HG02973 (cell line): ENCODE measurements around the gene CDK18.

Source experiments
- ATAC-seq: cut with Tn5 transposase; IDR thresholded peaks from one replicate; pipeline ENCODE4 v1.9.1; 2021; ENCODE audit warnings: moderate library complexity; ENCODE audit not compliant: unreplicated experiment

Gene CDK18

DNA sequence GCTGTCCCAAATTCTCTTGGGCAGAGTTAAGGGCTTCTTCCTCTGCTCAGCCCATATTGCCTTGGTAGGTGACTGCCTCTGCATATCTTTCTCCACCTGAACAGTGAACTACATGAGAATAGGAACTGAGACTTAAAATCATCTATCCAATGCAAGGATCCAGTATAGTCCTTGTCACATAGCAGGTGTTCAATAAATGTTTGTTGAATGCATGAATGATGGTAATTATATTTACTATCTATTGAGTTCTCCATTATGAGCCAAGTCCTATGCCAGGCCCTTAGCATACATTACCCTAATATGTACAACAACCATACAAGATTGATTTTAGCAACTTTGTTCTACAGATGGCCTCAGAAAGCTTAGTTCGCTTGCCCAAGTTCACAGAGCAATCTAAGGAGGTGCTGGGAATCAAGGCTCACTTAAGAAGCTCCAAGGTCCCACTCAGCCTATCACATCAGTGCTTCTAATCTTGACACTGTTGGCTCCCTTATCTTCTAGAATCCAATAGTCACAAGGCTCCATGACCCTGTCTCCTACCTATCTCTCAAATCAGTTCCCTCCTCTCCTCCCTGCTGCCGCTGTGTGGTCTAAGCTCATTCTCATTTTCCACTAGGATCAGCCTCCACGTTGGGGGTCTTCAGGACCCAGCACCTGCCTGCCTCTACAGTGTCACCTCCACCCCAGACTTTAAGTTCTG, 2.2 kb upstream of the CDK18 start:
- no peak for ATAC-seq

DNA sequence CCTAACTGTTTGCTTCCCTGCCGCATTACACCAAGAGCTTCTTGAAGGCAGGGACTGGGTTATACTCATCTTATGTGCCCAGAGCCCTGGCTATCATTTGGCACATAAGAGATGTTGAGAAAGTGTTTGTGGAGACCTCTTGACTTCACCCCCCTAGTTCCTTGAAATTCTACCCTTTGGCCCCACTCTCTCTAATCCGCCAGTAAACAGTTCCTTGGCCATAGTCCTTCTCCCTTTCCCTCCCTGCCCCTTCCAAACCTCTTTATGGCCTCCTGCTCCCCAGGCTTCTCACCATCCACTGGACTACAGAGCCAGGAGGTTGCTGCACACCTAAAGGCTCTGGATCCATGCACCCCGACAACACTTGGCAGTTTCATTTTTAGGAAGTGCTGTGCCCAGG, 1.5 kb upstream of the CDK18 start:
- no peak for ATAC-seq

DNA sequence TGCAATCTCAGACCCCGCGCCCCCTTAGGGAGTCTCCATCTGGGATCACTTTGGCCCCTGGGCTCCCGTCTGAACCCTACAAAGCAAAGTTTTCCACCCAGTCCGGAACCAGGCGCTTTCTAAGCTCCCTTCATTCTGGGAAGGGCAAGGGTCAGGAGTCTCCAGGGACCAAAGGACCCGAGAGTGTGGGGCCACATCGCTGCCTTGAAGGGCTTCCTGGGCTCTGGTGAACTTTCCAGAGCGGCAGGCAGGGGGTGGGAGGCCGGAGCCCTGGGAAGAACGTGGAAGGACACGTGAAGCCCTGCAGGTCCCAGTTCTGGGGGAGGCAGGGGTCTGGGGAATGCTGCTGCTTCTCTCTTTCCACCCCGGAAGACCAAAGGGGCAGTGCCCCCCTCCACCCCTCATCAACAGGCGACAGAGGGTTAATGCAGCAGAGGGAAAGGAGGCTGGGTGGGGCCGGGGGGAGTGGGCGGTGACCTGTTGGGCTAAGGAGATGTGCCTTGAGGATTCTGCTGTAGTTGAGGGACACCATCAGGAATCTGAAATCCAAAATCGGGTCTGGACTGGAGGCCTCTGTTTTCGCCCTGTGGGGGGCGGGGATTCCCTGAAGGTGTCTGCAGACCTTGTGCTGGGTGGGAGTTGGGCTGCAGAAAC, 734 bp downstream of the CDK18 start:
- no peak for ATAC-seq

DNA sequence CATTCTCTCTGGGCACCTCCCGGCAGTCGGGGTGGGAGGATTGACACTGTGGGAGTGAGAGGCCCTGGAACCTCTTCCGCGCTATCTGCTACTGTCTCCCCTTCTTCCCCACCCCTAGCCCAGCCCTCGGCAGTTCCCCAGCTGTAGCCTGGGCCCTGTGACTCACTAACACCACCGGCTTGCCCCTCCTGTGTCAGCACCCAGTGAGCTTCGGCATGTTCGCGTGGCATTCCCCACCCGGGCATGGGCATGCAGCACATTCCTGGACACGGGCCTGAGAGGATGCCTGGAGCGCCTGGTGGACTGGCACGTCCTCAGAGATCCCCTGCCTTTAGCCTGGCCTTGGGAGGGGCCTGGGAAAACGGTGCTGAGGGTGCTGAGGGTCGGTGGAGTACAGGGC, 1.3 kb downstream of the CDK18 start:
- ATAC-seq, result no peak

DNA sequence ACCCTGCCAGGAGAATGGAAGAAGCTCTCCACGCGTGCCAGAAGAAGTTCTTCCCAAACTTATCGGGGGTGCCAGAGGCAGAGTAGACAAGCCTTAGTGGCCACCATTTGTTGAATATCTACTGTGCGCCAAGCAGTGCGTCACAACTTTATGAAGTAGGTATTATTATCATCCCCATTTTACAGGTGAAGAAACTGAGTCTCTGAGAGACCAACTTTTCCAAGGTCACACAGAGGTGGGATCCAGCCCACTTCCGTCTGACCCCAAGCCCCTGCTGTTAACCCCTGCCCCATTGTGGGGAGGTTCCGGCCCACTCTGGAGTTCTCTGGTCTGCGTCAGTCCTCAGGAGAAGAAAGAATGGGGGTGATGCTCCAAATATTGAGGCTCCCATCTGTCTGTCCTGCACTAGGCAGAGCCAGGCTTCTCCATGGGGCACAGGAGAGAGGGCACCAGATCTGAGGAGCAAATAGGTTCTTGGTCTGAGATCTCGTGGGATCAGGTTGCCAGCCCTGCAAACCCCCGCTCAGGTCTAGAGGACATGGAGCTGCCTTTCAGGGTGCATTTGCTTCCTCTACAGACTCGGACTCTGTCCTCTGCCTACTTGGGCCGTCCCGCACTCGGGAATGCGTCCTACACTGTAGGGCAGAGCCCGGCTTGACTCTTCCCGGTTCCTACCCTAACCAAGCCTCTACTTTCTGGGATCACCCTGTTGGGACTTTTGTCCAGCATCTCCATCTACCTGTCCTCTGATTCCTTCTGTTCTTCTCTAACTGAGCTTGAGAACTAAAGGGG, 2.1 kb downstream of the CDK18 start:
- ATAC-seq, result no peak

DNA sequence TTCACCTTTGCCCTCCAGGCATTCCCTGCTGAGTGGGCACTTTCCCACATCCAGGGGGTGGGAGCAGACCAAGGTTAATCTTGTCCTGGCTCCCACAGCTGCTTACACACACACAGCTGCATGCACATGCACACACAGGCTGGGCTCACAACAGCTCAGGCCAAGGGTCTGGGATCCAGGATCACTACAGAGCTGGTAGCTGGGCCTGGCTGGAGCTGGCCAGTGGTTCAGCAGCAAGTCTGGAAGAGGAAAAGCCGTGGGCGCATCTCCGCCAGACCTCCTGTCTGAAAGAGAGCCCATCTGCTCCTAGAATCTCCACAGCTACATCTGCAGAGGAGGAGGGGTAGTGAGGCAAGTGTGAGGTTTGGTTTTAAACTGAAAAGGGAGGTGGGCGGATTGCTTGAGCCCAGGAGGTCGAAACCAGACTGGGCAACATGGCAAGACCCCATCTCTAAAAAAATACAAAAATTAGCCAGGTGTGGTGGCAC, 3.8 kb downstream of the CDK18 start:
- no peak for ATAC-seq

DNA sequence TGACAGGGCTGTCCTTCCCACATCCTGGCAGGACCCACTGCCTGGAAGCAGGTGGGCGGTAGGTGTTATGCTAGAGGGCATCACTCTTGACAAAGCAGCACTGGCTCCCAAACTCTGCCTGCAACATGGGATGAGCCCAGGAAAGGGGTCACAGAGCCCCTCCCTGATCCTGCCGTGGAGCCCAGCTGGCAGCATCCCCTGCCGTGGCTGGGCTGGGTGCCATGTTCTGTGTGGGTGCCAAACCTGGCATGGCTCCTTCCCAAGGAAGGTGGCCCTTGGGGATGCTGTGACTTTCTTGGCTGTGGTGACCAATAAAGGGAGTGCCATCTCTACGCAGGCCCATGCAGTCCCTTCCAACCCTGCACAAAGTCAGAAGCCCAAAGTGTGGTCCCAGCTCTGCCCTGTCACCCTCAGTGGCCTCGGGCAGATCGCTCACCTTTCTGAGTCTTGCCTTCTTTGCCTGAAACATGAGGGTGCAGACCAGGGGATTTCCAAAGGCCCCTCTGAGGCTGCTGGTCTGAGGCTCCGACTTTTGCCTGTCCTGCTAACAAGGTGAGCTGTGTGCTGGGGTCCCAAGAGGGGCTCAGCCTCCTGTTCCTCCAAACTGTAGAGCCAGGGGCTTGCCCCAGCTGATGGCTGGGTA, 6.0 kb downstream of the CDK18 start:
- ATAC-seq, result no peak

DNA sequence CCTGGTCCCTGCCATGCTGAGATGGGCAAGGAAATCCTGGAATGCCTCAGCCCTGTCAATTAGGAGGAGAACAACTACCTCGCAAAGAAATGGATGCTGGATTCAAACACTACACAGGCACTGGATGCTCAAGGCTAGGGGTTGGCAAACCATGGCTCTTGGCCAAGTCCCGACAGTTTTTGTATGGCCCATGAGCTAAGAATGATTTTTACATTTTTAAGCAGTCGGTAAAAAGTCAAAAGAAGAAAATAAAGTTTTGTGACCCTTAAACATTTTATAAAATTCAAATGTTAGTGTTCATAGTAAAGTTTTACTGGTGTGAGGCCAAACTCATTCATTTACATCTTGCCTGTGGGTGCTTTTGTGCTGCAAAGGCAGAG, 6.5 kb downstream of the CDK18 start:
- no peak for ATAC-seq

DNA sequence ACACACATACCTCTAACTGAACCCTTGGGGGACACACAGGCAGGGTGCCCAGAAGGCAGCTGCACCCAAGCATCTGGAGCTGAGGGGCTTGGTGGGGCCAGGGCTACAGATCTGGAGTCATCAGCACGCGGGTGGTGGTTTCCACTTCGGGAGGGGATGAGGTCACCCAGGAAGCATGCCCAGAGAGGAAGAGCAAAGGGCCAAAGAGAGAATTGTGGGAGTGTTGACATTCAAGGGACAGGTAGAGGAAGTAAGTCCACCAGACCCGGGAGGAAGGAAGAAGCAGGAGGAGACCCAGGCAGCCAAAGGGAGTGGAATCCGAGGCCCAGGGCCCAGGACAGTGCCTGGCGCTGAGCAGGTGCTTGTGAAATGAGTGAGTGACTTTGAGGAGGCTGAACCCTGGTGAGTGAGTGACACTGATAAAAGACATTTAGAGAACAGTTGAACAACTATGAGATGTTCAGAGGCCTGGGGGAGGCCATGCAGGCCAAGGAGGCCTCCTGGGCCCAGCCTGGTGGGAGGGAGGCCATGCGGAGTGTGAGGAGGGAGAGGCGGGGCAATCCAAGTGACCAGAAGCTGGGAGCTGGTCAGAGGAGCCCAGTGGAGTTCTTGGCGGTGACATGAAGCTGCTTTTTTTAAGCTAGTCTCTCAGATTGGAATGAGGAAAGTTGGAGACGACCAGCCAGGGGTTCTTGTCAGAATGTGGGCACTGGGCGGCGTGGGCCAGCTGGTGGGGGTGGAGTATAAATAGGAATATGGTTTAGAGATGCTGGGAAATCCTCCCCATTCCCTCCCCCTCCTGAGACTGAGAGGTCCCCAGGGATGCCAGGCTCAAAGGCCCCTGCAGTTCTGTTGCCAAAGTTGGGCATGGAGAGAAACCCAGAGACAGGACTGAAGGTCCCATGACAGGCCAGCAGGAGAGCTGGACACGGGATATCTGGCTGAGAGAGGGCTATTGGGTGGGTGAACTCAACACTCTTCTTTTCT, 7.9 kb downstream of the CDK18 start:
- ATAC-seq, result no peak

DNA sequence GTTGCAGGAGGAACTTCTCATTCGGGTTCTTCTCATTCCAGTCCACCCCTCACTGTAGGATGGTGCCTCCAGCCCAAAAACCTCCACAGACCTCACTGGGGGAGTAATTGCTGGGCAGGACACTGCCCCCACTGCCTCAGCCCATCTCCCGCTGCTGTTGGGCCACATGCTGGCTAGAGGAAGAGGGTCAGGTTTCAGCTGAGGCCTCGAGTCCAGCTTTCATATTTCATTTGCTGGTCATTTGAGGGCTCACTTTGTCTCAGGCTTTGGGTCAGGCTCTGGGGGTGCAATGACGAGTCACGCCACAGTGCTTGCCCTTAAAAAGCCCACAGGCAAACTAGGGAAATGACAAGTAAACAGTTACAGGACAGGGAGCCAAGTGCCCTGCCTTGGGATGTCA, 9.3 kb downstream of the CDK18 start:
- no peak for ATAC-seq

DNA sequence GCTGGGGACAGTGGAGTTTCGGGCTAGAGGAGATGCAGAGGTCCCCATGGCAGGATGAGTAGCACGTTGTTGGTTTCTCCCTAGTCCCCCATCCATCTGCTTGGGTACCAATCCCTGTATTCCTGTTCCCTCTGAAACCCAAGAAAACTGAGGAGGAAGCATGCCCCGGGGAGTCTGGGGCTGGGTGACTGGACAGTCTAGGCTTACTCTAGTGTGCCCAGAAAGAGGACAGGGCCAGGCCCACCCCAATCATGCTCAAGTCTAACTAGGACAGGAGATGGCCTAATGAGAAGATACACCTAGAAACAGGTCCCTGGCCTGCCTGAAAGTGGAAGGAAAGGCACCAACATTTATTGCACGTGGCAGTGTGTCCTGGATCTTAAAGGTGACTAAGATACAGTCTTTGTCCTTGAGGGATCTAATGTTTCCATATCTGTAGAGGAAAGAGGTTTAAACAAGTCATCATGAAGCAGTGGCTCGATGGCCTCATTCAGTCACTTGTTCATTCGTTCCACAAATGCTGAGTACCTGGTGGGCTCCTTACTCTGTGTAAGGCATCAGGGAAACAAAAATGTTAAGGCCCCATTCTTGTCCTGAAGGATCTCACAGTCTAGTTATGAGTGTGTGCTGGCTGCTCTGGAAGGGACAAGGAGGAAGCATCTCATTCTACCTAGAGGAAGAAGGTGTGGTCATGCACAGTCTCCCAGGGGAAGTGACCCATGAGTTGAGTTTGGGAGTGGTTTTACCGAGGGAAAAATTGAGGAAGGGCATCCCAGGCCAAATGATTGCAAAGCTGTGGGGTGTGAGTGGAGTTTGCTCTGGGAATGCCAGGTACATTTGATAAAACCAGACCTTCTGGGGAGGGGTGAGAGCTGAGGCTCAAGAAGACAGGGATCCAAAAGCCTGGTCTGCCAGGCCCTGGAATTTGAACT, 10.0 kb downstream of the CDK18 start:
- no peak for ATAC-seq

DNA sequence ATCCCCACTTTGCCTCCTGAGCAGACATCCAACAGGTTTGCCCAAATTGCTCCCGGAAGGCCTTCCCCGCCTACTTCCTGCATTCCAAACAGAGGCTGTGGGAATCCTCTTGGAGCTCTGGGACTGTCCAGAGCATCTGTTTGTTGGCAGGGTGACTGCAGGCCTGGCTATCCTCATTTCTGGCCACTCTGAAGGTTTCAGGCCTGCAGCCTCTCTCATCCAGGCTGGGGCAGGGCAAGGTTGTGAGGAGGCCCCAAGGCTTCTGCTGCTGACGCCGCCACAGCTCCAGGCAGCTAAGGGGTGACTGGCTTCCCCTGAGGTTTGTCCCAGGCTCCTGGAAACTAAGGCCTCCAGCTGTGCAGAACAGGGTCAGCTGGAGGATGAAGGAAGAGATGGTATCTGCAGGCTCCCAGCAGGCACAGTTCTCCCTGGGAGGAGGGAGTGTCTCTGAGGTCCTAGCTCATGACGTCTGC, 11.3 kb downstream of the CDK18 start:
- no peak for ATAC-seq

DNA sequence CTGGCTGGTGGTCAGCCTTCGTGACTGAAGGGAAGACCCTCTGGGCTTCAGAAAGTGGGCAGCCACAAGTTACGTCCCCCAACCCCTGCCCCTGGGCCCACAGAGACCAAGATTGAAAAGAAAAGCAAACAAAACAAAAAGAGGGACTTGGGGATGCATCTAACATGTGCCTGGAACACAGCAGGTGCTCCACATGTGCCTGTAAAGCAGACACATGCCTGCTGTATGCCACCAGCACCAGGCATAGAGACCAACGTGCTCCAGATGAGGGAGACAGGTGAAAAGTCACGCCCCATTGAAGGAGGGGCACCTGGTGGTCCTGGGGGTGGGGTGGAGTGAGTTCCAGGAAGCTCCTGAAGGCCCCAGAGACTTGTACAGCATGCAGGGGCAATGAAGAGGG, 11.9 kb downstream of the CDK18 start:
- ATAC-seq, result no peak

DNA sequence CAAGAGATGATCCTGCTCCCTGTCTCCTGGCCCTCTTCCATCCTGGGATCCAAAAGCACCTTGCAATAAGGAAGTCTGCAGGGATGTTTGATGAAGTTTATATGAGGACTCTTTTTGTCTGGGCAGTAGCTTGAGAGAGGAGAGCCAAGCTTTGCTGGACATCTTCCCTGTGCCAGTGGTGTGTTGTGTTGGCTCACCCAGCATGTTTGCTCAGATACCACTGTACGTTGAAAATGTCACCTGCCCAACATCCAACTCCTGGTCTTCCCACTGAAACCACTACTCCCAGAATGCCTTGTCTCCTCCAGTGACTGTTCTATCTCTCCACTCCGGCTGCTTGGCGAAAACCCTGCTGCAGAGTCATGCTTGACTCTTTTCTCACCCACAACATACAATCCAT, 12.8 kb downstream of the CDK18 start:
- ATAC-seq, result no peak

DNA sequence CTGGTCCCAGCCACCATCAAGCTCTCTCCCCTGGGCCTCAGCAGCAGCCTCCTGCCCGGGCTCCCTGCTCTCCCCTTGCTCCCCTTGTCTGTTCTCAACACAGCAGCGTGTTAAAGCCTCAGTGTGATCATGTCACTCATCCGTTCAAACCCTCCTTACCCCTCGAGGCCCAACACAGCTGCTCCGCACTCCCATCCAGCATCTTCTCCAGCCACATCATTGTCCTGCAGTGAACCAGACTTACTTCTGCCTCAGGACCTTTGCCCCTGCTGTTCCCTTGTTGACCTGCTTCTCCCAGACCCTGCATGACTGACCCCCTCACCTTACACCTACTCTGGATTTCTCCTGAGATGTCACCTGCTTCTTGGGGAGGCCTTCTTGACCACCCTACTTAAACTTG, 13.3 kb downstream of the CDK18 start:
- ATAC-seq, result no peak

DNA sequence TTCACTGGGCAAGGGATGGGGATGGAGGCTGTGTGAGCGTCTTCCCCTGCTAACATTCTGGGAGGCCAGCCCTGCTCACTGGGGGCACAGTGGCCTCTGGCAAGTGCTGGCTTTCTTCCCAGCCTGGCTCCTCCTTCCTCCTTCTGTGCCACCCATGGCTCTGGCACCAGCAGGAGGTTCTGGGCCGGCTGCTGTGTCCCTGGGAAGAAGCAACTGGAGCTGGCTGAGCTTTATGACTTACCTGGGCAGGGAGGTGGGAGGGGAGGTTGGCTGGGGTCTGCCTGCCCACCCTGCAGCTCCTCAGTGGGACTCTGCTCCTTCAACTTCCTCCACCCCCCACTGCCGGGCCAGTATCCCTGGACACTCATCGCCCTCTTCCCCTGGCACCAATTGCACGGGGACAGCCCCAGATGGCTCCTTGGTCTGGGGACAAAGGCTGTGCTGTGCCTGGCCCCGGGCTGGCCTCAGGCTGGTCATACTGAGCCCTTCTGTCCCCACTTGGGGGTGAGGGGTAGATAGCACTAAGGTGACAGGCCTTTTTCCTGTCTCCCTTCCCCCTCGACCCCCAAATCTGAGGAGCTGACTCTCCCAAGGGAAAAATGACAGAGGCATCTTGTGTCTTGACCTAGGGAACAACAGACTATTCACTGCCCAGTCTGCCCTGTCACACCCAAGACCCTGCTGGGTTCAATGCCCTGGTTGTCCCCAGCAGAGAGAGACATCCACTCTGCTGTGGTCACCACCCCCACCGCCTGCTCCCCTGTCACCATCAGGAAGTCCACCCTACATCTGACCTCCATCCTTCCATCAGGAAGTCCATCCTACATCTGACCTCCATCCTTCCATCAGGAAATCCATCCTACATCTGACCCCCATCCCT, 14.4 kb downstream of the CDK18 start:
- no peak for ATAC-seq

DNA sequence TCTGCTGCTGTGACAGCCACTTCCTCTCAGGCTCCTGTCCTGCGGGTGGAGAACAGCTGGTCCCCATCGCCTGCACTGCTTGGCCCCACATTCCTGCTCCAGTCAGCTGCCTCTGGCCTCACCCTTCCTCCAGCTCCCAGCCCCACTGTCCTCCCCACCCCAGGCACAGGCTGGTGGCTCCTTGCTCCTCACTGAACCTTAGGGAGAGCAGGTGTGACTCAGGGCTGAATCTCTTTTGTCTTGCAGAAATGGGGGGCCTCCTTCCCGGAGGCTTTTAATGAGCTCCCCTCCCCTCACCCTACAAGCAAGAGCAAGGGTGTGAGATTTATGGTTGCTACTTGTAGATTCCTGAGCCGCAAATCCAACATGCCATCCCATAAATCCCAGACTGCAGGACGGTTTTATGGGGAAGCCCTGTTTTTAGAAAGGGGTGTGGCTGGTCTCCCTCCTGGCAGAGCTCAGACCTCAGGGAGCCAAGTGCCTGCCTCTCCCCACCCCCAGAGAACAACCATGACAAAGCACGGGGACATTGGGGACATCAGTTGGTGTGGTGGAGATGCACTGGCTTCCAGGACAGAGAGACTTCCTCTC, 15.2 kb downstream of the CDK18 start:
- no peak for ATAC-seq

DNA sequence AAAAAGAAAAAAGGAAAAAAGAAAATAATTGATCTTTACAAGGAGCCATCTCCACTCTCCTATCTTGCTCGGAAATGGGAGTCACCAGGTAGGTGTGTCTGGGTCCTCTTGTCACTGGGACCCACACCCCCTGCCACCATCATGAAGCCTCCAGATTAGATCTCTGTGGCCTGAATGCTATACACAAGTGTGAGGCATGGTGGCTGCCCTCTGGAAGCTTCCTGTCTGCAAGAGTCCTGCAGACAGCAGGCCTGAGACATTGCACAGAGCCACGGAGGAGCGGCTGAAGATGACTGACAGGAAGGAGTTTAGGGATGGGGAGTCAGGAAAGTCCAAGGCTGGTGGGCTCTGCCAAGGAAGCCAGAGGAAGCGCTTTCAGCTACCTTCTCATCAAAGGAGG, 16.2 kb downstream of the CDK18 start:
- no peak for ATAC-seq
